Measurements from ENCODE around the gene LEMD1.
"Not testable (repeated sequence)": the region's sequence is repeated elsewhere in the genome, so short reads cannot be mapped to it uniquely, and the experiment has no call there.

The LEMD1 gene

GRCh38 chr1:205441716-205442050 lies 19.8 kb upstream of the LEMD1 start:
- Histone ChIP-seq H3K36me3 (ENCODE audit: insufficient read depth, low read length) (no peaks in the 10 kb centered on the region), H3K9ac (ENCODE audit: low read depth, low read length) (no peak overlapping the region), H3K9me3 (ENCODE audit: control insufficient read depth, insufficient read depth, low read length) (no peaks in the 10 kb centered on the region), H3K4me1 (ENCODE audit: insufficient read depth, low read length) (peaks cover 70% of the 10 kb centered on the region)

- no peaks in the 10 kb centered on the region for H3K9me3 ChIP-seq (ENCODE audit: control insufficient read depth, insufficient read depth, low read length)
- no peaks in the 10 kb centered on the region for H3K36me3 ChIP-seq (ENCODE audit: insufficient read depth, low read length)
- no peak overlapping the region for H3K9ac ChIP-seq (ENCODE audit: low read depth, low read length)
- peaks cover 71% of the 10 kb centered on the region for H3K4me1 ChIP-seq (ENCODE audit: insufficient read depth, low read length)
These were observed 19.4 kb upstream of the LEMD1 start for GRCh38 chr1:205441318-205441633.

GRCh38 chr1:205440476-205441317 lies 18.8 kb upstream of the LEMD1 start:
- Histone ChIP-seq H3K9me3 (ENCODE audit: control insufficient read depth, insufficient read depth, low read length) (no peaks in the 10 kb centered on the region), H3K4me1 (ENCODE audit: insufficient read depth, low read length) (peaks cover 65% of the 10 kb centered on the region), H3K9ac (ENCODE audit: low read depth, low read length) (no peak overlapping the region), H3K36me3 (ENCODE audit: insufficient read depth, low read length) (no peaks in the 10 kb centered on the region)

- no peaks in the 10 kb centered on the region for H3K9me3 ChIP-seq (ENCODE audit: control insufficient read depth, insufficient read depth, low read length)
These were observed 18.2 kb upstream of the LEMD1 start for GRCh38 chr1:205440121-205440475.

GRCh38 chr1:205438213-205439158 lies 16.6 kb upstream of the LEMD1 start:
- peaks cover 48% of the 10 kb centered on the region for H3K4me1 ChIP-seq (ENCODE audit: insufficient read depth, low read length)
- no peaks in the 10 kb centered on the region for H3K9me3 ChIP-seq (ENCODE audit: control insufficient read depth, insufficient read depth, low read length)
- no peak overlapping the region for H3K9ac ChIP-seq (ENCODE audit: low read depth, low read length)
- H3K36me3 ChIP-seq (ENCODE audit: insufficient read depth, low read length): no peaks in the 10 kb centered on the region

More at GRCh38 chr1:205440121-205440475, 18.2 kb upstream of the LEMD1 start:
- no peak overlapping the region for H3K9ac ChIP-seq (ENCODE audit: low read depth, low read length)
- H3K4me1 ChIP-seq (ENCODE audit: insufficient read depth, low read length): peaks cover 59% of the 10 kb centered on the region
- no peaks in the 10 kb centered on the region for H3K36me3 ChIP-seq (ENCODE audit: insufficient read depth, low read length)

DNA sequence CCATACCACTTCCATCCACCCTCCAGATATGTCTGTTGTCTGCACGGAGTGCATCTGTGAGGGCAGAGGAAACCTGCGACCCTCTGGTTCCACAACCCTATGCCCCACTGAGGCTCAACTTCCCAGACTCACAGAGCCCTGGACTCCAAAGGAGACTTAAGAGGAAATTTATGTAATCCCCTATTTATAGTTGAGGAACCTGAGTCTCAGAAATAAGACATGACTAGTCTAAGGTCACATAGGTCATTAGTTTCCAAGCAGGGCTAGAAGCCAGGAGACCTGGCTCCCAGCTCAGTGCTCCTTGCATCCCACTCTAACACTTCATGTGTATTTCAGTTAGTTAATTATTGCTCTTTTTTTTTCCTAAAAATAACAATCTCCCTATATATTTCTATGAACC lies 15.7 kb upstream of the LEMD1 start:
- H3K9ac ChIP-seq (ENCODE audit: low read depth, low read length): no peak overlapping the region
- H3K9me3 ChIP-seq (ENCODE audit: control insufficient read depth, insufficient read depth, low read length): no peaks in the 10 kb centered on the region
- H3K36me3 ChIP-seq (ENCODE audit: insufficient read depth, low read length): no peaks in the 10 kb centered on the region
- peaks cover 40% of the 10 kb centered on the region for H3K4me1 ChIP-seq (ENCODE audit: insufficient read depth, low read length)

DNA sequence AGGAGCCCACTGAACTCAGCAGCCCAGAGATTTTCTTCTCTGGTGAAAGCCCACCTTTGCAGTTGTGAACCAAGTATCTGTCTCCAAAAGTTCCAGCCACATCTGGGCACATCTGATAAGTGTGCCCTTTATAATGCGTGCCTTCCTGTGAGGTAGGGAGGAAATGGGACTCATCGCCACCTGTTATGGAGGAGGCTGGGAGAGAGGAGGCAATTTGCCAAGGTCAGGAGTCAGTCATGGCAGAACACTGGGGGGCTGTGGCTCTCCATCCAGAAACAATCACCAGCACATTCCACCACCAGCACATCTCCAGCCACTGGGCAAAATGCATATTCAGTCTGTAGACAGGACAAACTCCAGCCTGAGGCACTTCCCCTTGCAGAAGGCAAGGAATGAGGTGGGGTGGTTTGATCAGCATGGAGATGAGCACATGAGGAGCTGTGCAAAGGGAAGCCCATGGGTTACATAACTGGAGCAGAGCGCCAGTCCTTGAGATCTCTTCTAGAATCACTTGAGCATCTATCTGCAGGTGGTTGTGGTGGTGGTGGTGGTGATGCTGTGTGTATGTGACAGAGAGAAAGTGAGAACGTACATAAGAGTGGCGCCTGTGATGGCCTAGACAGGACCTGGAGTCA lies 15.0 kb upstream of the LEMD1 start:
- H3K9ac ChIP-seq (ENCODE audit: low read depth, low read length): no peak overlapping the region

DNA sequence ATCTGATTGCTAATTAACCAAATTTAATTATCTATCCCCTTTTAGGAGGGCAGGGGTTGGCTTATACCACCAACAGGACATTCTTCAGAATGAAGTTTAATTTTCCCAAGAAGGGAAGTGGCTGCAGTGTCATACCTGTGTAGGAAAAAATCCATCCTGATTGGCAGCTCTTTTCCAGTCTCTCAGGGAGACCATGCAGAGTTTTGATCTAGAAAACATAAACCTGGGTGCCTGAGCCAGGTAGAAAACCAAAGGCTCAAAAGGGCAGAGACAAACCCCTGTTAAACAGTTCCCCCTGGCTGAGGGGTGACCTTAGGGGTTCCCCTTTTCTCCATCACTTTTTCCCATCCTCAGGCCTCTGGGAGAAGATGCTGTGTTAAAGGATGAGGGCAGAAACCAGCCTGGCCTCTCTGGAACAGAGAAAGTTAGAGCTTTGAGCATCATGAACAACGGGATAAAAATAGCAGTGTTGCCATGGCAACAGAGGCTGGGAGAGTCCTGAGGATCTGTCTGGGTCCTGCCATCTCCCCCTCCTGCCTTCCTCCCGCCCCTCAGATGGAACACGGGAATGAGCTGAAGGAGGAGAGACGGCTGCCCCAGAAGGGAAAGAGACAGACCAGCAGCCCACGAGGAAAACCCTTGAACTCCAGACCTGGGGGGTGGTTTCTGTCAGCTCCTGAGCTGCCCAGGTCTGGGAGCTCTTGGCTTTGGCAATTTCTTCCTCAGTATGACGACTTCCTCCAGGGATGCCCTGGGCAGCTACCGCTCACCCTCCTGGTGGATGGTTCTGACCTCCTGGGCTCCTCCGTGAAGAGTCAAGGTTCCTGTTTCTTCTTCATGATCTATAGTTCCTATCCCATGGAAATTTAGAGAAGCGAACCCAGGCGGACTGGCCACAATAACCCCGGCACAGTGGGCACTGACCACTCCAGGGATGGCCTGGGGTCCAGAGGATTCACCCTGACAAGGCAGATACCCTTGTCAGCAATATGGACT lies 14.0 kb upstream of the LEMD1 start:
- Histone ChIP-seq H3K9me3 (ENCODE audit: control insufficient read depth, insufficient read depth, low read length) (no peaks in the 10 kb centered on the region), H3K9ac (ENCODE audit: low read depth, low read length) (no peak overlapping the region), H3K36me3 (ENCODE audit: insufficient read depth, low read length) (no peaks in the 10 kb centered on the region), H3K4me1 (ENCODE audit: insufficient read depth, low read length) (peaks cover 29% of the 10 kb centered on the region)

More for the DNA sequence above, 15.0 kb upstream of the LEMD1 start:
- Histone ChIP-seq H3K9me3 (ENCODE audit: control insufficient read depth, insufficient read depth, low read length) (no peaks in the 10 kb centered on the region), H3K4me1 (ENCODE audit: insufficient read depth, low read length) (peaks cover 34% of the 10 kb centered on the region), H3K36me3 (ENCODE audit: insufficient read depth, low read length) (no peaks in the 10 kb centered on the region)

GRCh38 chr1:205434738-205435137 lies 12.9 kb upstream of the LEMD1 start:
- H3K9ac ChIP-seq (ENCODE audit: low read depth, low read length): no peak overlapping the region
- H3K9me3 ChIP-seq (ENCODE audit: control insufficient read depth, insufficient read depth, low read length): no peaks in the 10 kb centered on the region
- peaks cover 18% of the 10 kb centered on the region for H3K4me1 ChIP-seq (ENCODE audit: insufficient read depth, low read length)
- H3K36me3 ChIP-seq (ENCODE audit: insufficient read depth, low read length): no peaks in the 10 kb centered on the region

GRCh38 chr1:205432692-205433091 lies 10.8 kb upstream of the LEMD1 start:
- H3K4me1 ChIP-seq (ENCODE audit: insufficient read depth, low read length); H3K9me3 ChIP-seq (ENCODE audit: control insufficient read depth, insufficient read depth, low read length); H3K9ac ChIP-seq (ENCODE audit: low read depth, low read length): not testable (repeated sequence)

DNA sequence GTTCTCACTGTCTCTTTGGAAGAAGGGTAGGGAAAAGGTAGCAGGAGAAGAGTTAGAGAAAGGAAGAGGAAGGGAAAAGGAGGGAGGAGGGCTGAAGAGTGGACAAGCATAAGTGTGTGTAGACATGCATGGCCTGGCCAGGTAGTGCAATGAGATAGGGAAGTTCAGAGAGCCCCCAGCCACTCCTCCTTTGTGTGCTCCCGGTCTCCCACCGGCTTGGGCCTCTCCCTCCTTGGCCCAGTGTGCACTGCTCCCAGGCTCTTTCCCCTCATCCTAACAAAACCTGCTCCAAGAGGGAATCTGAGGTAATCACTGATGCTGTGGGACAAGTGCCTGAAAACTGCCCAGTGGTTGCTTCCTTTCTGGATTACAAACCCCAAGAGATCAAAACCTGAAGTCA lies 10.3 kb upstream of the LEMD1 start:
- H3K9me3 ChIP-seq (ENCODE audit: control insufficient read depth, insufficient read depth, low read length): no peaks in the 10 kb centered on the region
- no peak overlapping the region for H3K9ac ChIP-seq (ENCODE audit: low read depth, low read length)
- peaks cover 10% of the 10 kb centered on the region for H3K4me1 ChIP-seq (ENCODE audit: insufficient read depth, low read length)
- H3K36me3 ChIP-seq (ENCODE audit: insufficient read depth, low read length): no peaks in the 10 kb centered on the region

More at GRCh38 chr1:205432692-205433091, 10.8 kb upstream of the LEMD1 start:
- not testable (repeated sequence) for H3K36me3 ChIP-seq (ENCODE audit: insufficient read depth, low read length)

DNA sequence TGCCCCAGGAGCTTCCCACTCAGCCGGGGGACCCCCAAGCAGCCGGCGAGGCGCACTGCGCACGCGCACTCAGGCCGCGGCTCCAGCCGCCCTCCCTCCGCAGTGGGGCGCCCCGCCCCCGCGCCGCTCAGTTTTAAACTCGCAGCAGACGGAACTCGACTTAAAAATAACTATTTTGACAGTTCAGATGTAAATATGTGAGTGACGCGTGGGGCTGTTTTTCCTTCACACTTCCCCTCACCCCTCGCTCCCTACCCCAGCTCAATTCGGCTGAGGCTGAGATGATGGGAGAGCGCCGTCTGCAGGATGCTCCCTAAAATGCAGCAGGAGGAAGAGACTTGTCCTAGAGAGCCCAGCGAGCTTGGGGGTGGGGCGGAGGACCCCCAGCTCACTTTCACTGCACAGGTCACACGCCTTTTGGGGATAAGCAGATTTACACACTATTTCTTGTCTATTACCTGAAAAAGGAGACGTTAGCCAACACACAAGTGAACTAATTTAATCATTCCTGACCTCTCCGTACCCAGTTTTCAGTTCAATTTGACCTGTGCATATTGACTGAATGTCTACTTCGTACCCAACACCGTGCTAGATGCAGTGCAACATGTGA lies 8.9 kb upstream of the LEMD1 start:
- Histone ChIP-seq H3K9ac (ENCODE audit: low read depth, low read length) (peak overlapping the region; percentile 89), H3K4me1 (ENCODE audit: insufficient read depth, low read length) (peaks cover 4% of the 10 kb centered on the region), H3K36me3 (ENCODE audit: insufficient read depth, low read length) (no peaks in the 10 kb centered on the region), H3K9me3 (ENCODE audit: control insufficient read depth, insufficient read depth, low read length) (no peaks in the 10 kb centered on the region)

Data from ES-I3 (cell line).